SK-N-MC (cell line): ENCODE measurements around the gene ATP8B3.

ENCODE experiments used
- EZH2 ChIP-seq: fragments of 200-600 bp; sonication (generic); IDR thresholded peaks from one replicate; pipeline ENCODE4 v1.6.1; 2017; ENCODE audit warnings: antibody characterized with exemption
- FOXP2 ChIP-seq: optimal IDR thresholded peaks from 2 replicates; pipeline ENCODE3; 2011; ENCODE audit warnings: mild to moderate bottlenecking, moderate library complexity; ENCODE audit not compliant: insufficient read depth; ENCODE audit errors: extremely low read length, control extremely low read depth
- POLR2AphosphoS5 ChIP-seq: IDR thresholded peaks from 2 replicates; pipeline ENCODE4 v1.6.1; 2012; ENCODE audit warnings: mild to moderate bottlenecking, low read depth, low read length, borderline replicate concordance

DNA sequence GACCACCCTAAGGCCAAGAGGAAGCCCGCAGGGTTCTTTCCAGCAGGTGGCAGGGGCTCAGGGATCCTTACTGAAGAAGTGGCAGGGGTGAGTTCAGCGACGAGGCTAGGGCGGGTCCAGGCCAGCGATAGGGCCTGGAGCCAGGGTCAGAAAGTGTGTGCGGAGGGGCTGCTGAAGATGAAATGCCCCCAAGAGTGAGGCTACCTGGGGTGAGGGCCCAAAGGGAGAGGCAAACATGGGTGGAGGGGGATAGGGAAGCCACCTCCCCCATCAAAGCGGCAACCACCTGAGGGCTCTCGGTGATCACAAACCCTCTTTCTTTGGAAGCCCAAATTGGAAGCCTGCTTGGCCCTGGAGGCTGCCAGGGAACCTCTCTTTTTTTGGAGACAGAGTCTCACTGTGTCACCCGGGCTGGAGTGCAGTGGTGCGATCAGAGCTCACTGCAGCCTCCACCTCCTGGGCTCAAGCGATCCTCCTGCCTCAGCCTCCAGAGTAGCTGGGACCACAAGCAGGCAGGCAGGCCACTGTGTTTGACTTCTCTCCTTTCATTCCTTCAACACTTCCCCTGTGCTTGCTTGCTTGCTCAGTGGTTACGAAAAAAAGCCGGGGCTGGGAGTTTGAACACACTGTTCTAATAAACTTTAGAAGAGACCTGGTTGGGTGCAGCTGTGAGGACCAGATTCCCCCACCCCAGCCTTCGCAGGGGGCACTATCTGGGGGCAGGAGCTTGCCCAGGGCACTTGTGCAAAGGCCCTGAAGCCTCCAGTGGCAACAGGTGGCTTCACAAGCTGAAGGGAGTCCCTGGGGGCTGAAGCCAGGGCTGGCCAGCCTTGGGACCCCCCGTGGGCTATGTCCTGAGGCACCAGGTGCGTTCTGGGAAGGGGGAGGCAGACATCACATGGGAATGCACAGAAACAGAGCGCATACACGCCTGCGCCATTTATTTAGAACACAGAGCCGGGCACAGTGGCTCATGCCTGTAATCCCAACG lies 1.4 kb upstream of the ATP8B3 start:
- TF ChIP-seq POLR2AphosphoS5 (no peak), EZH2 (no peak), FOXP2 (no peak)
